AG09309 (cell line): Measurements from ENCODE around the gene ADAMTSL3.
A peak's percentile ranks its signal among the peaks of the same experiment; 100 is the strongest.
"Not testable (repeated sequence)": the region's sequence is repeated elsewhere in the genome, so short reads cannot be mapped to it uniquely, and the experiment has no call there.

Experiments
- DNase-seq: peaks from one replicate; pipeline ENCODE4 v3.0.0-alpha.2; 2010; ENCODE audit warnings: low read depth
- H3K4me3 ChIP-seq: 2 replicates; pipeline ENCODE4 v1.5.1; 2011; ENCODE audit warnings: mild to moderate bottlenecking, low read depth, low read length, moderate library complexity; ENCODE audit not compliant: control insufficient read depth
- CTCF ChIP-seq: IDR thresholded peaks from 2 replicates; pipeline ENCODE4 v1.5.1; 2011; ENCODE audit warnings: mild to moderate bottlenecking, low read depth, low read length, inconsistent platforms; ENCODE audit not compliant: insufficient read depth, control insufficient read depth; ENCODE audit errors: missing control alignments

The ADAMTSL3 gene

GRCh38 chr15:84050076-84050475 lies 396.2 kb downstream of the ADAMTSL3 start:
- no peak overlapping the region for H3K4me3 ChIP-seq
- no peak for TF ChIP-seq CTCF
- DNase-seq = no peak

GRCh38 chr15:84051146-84051545 lies 397.2 kb downstream of the ADAMTSL3 start:
- not testable (repeated sequence) for DNase-seq, H3K4me3 ChIP-seq

- not testable (repeated sequence) for H3K4me3 ChIP-seq, DNase-seq
Measured at GRCh38 chr15:84054544-84054943, 400.6 kb downstream of the ADAMTSL3 start.

GRCh38 chr15:84057714-84058331 lies 403.9 kb downstream of the ADAMTSL3 start:
- DNase-seq = no peak
- no peak overlapping the region for H3K4me3 ChIP-seq
- no peak for TF ChIP-seq CTCF

- DNase-seq, H3K4me3 ChIP-seq: not testable (repeated sequence)
Measured at GRCh38 chr15:84063674-84064073, 409.8 kb downstream of the ADAMTSL3 start.

GRCh38 chr15:84068674-84069073 lies 414.8 kb downstream of the ADAMTSL3 start:
- not testable (repeated sequence) for H3K4me3 ChIP-seq, DNase-seq

GRCh38 chr15:84078038-84078437 lies 424.1 kb downstream of the ADAMTSL3 start:
- not testable (repeated sequence) for DNase-seq, H3K4me3 ChIP-seq

GRCh38 chr15:84079325-84079884 lies 425.5 kb downstream of the ADAMTSL3 start:
- not testable (repeated sequence) for DNase-seq, H3K4me3 ChIP-seq

GRCh38 chr15:84079885-84080777 lies 426.2 kb downstream of the ADAMTSL3 start:
- H3K4me3 ChIP-seq = peak overlapping the region; percentile 29
- no peak for DNase-seq

GRCh38 chr15:84080778-84081084 lies 426.8 kb downstream of the ADAMTSL3 start:
- DNase-seq, H3K4me3 ChIP-seq: not testable (repeated sequence)

More at GRCh38 chr15:84079885-84080777, 426.2 kb downstream of the ADAMTSL3 start:
- TF ChIP-seq CTCF = no peak
